WTC11 (cell line): ENCODE results near the gene LONP2. TPM values are rescaled to one million over a fixed set of nuclear protein-coding genes. Genes with fewer than 3 reads are reported as not detected.
"Not testable (repeated sequence)": the region's sequence is repeated elsewhere in the genome, so short reads cannot be mapped to it uniquely, and the experiment has no call there.

Source experiments
- ATAC-seq: fragments of 200-7000 bp; cut with Tn5 transposase; 2 replicates; pipeline ENCODE4 v1.10.0; 2021; ENCODE audit warnings: mild to moderate bottlenecking, moderate library complexity
- CTCF ChIA-PET: fragments of 300-600 bp; sonication (Branson Sonifier 250); formaldehyde crosslinking; loops from one replicate; lab custom pipeline; 2021; ENCODE audit warnings: antibody characterized with exemption; lab: Charles Lee
- POLR2A ChIA-PET: fragments of 350-600 bp; sonication (Branson Sonifier 250); formaldehyde crosslinking; loops from one replicate; lab custom pipeline; 2021; ENCODE audit warnings: antibody characterized with exemption; lab: Charles Lee
- DNase-seq: peaks from one replicate; pipeline ENCODE4 v3.0.0; 2021; ENCODE audit warnings: low spot score
- H3K27ac Mint-ChIP-seq: 2 replicates; pipeline ENCODE4 v1.8.0; 2021; ENCODE audit warnings: mixed read lengths
- H3K27me3 Mint-ChIP-seq: 2 replicates; pipeline ENCODE4 v1.8.0; 2021; ENCODE audit warnings: low read depth, mild to moderate bottlenecking, moderate library complexity, mixed read lengths
- H3K36me3 Mint-ChIP-seq: 2 replicates; pipeline ENCODE4 v1.8.0; 2021; ENCODE audit warnings: mixed read lengths
- H3K4me1 Mint-ChIP-seq: 2 replicates; pipeline ENCODE4 v1.8.0; 2022; ENCODE audit warnings: mixed read lengths
- H3K4me3 Mint-ChIP-seq: 2 replicates; pipeline ENCODE4 v1.8.0; 2021; ENCODE audit warnings: mild to moderate bottlenecking, moderate library complexity, mixed read lengths
- H3K9me3 Mint-ChIP-seq: 2 replicates; pipeline ENCODE4 v1.8.0; 2021; ENCODE audit warnings: mixed read lengths
- ELF4 ChIP-seq: sonication (generic); formaldehyde crosslinking; IDR thresholded peaks from 2 replicates; pipeline ENCODE4 v1.8.1; 2022; ENCODE audit warnings: low read depth, mild to moderate bottlenecking, moderate library complexity, missing genetic modification reagents
- ETV6 ChIP-seq: sonication (generic); formaldehyde crosslinking; IDR thresholded peaks from 2 replicates; pipeline ENCODE4 v1.8.1; 2022; ENCODE audit warnings: mild to moderate bottlenecking, missing genetic modification reagents
- NFATC4 ChIP-seq: fragments of 250-450 bp; sonication (Bioruptor Pico); IDR thresholded peaks from 2 replicates; pipeline ENCODE4 v1.9.0; 2021; ENCODE audit warnings: mild to moderate bottlenecking
- ZNF396 ChIP-seq: fragments of 250-450 bp; sonication (Bioruptor Pico); IDR thresholded peaks from 2 replicates; pipeline ENCODE4 v1.8.0; 2021; ENCODE audit warnings: mild to moderate bottlenecking, moderate library complexity, borderline replicate concordance
- total RNA-seq: library from RNA; stranded (reverse); gene quantifications from 3 replicates; pipeline ENCODE4 v1.2.3, GENCODE V29; 2021
- TF ChIP-seq, protein P1 (sequence below): sonication (generic); formaldehyde crosslinking; IDR thresholded peaks from 2 replicates; pipeline ENCODE4 v1.8.1; 2022; ENCODE audit warnings: low read depth, mild to moderate bottlenecking, moderate library complexity, missing genetic modification reagents, borderline replicate concordance
- TF ChIP-seq, protein P2 (sequence below): sonication (generic); formaldehyde crosslinking; conservative IDR thresholded peaks from 2 replicates; pipeline ENCODE4 v1.8.1; 2023; ENCODE audit warnings: mild to moderate bottlenecking, low read depth, missing genetic modification reagents, moderate library complexity
- TF ChIP-seq, protein P3 (sequence below): sonication (generic); formaldehyde crosslinking; IDR thresholded peaks from 2 replicates; pipeline ENCODE4 v1.8.1; 2023; ENCODE audit warnings: mild to moderate bottlenecking, missing genetic modification reagents, moderate library complexity
- TF ChIP-seq, protein P4 (sequence below): sonication (generic); formaldehyde crosslinking; IDR thresholded peaks from 2 replicates; pipeline ENCODE4 v1.8.1; 2023; ENCODE audit warnings: mild to moderate bottlenecking, missing genetic modification reagents, borderline replicate concordance
- TF ChIP-seq, protein P5 (sequence below): fragments of 250-450 bp; sonication (Bioruptor Pico); IDR thresholded peaks from 2 replicates; pipeline ENCODE4 v1.9.0; 2021; ENCODE audit warnings: moderate library complexity, mild to moderate bottlenecking, inconsistent platforms, borderline replicate concordance

LONP2 gene
- total RNA-seq, 1 experiment from 2014 or later, result 28.4 TPM

DNA sequence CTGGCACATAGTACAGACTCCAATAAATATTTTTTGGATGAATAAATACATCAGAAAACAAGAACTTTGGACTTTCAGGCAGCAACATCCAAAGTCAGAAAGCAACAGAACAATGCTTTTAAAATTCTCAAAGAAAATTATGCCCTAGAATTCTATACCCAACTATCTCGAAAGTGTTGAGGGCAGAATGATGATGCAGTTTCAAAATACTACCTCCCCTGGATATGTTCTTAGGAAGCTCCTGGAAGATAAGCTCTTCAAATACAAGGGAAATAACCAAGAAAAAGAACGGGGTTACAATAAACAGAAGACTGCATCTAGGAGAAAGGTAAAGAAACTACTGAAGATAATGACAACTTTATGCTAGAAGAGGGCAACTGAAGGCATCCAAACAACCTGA is 130.2 kb downstream of the LONP2 start (continued):
- TF ChIP-seq, protein P1, sequence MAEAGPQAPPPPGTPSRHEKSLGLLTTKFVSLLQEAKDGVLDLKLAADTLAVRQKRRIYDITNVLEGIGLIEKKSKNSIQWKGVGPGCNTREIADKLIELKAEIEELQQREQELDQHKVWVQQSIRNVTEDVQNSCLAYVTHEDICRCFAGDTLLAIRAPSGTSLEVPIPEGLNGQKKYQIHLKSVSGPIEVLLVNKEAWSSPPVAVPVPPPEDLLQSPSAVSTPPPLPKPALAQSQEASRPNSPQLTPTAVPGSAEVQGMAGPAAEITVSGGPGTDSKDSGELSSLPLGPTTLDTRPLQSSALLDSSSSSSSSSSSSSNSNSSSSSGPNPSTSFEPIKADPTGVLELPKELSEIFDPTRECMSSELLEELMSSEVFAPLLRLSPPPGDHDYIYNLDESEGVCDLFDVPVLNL (CRISPR knock-in tag), result no peak
- TF ChIP-seq, all 79 proteins: peak for 0

DNA sequence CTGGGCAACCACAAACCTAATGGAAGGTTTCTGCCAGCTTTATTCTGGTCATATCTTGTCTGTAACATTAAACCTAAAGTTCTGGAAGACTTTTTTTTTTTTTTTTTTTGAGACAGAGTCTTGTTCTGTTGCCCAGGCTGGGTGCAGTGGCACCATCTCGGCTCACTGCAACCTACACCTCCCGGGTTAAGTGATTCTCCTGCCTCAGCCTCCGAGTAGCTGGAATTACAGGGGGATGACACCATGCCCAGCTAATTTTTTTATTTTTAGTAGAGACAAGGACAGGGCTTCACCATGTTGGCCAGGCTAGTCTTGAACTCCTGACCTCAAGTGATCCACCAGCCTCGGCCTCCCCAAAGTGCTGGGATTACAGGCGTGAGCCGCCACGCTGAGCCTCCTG is 133.2 kb downstream of the LONP2 start:
- not testable (repeated sequence) for ATAC-seq, DNase-seq, H3K4me3 Mint-ChIP-seq, H3K27me3 Mint-ChIP-seq, H3K36me3 Mint-ChIP-seq, H3K27ac Mint-ChIP-seq, H3K9me3 Mint-ChIP-seq
- peaks cover 44% of the 10 kb centered on the region for H3K4me1 Mint-ChIP-seq
- POLR2A ChIA-PET, result interaction anchor here (2.9 kb wide), 1 partner anchor 11 kb away, joined by 12 read pairs; no protein-coding TSS in a partner anchor
- CTCF ChIA-PET, result interaction anchor here (0.6 to 2.5 kb wide), 4 partner anchors 11 to 681 kb away, joined by 3 to 10 read pairs (median 3); no protein-coding TSS in a partner anchor

DNA sequence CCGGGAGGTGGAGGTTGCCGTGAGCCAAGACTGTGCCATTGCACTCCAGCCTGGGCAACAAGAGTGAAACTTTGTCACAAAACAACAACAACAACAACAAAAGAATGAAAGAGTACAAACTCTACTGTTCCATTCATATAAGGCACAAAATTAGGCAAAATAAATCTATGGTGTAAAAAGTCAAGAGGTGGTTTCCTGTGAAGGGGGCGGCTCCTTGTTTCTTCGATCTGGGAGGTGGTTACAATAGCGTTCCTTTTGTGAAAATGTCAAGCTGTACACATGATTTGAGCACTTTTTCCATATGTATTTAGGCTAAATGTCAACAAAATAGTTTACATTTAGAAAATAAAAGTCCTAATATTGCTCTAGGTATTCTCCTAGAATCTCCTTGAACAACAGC is 134.2 kb downstream of the LONP2 start:
- peak overlapping the region; percentile 36; the same call in 1 of the 2 replicates for H3K27ac Mint-ChIP-seq
- H3K9me3 Mint-ChIP-seq, result no peaks in the 10 kb centered on the region
- no peaks in the 10 kb centered on the region for H3K36me3 Mint-ChIP-seq
- CTCF ChIA-PET, result interaction anchor here (1.2 to 2.5 kb wide), 2 partner anchors 245 to 252 kb away, joined by 4 to 10 read pairs; no protein-coding TSS in a partner anchor
- no peak overlapping the region for H3K4me3 Mint-ChIP-seq
- H3K4me1 Mint-ChIP-seq, result peaks cover 48% of the 10 kb centered on the region
- POLR2A ChIA-PET, result interaction anchor here (2.9 kb wide), 1 partner anchor 12 kb away, joined by 12 read pairs; no protein-coding TSS in a partner anchor
- TF ChIP-seq NFATC4 (CRISPR knock-in tag), result no peak
- TF ChIP-seq, protein P2, sequence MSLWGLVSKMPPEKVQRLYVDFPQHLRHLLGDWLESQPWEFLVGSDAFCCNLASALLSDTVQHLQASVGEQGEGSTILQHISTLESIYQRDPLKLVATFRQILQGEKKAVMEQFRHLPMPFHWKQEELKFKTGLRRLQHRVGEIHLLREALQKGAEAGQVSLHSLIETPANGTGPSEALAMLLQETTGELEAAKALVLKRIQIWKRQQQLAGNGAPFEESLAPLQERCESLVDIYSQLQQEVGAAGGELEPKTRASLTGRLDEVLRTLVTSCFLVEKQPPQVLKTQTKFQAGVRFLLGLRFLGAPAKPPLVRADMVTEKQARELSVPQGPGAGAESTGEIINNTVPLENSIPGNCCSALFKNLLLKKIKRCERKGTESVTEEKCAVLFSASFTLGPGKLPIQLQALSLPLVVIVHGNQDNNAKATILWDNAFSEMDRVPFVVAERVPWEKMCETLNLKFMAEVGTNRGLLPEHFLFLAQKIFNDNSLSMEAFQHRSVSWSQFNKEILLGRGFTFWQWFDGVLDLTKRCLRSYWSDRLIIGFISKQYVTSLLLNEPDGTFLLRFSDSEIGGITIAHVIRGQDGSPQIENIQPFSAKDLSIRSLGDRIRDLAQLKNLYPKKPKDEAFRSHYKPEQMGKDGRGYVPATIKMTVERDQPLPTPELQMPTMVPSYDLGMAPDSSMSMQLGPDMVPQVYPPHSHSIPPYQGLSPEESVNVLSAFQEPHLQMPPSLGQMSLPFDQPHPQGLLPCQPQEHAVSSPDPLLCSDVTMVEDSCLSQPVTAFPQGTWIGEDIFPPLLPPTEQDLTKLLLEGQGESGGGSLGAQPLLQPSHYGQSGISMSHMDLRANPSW (CRISPR knock-in tag), result no peak
- TF ChIP-seq, protein P3, sequence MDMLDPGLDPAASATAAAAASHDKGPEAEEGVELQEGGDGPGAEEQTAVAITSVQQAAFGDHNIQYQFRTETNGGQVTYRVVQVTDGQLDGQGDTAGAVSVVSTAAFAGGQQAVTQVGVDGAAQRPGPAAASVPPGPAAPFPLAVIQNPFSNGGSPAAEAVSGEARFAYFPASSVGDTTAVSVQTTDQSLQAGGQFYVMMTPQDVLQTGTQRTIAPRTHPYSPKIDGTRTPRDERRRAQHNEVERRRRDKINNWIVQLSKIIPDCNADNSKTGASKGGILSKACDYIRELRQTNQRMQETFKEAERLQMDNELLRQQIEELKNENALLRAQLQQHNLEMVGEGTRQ (CRISPR knock-in tag), result no peak
- TF ChIP-seq, protein P4, sequence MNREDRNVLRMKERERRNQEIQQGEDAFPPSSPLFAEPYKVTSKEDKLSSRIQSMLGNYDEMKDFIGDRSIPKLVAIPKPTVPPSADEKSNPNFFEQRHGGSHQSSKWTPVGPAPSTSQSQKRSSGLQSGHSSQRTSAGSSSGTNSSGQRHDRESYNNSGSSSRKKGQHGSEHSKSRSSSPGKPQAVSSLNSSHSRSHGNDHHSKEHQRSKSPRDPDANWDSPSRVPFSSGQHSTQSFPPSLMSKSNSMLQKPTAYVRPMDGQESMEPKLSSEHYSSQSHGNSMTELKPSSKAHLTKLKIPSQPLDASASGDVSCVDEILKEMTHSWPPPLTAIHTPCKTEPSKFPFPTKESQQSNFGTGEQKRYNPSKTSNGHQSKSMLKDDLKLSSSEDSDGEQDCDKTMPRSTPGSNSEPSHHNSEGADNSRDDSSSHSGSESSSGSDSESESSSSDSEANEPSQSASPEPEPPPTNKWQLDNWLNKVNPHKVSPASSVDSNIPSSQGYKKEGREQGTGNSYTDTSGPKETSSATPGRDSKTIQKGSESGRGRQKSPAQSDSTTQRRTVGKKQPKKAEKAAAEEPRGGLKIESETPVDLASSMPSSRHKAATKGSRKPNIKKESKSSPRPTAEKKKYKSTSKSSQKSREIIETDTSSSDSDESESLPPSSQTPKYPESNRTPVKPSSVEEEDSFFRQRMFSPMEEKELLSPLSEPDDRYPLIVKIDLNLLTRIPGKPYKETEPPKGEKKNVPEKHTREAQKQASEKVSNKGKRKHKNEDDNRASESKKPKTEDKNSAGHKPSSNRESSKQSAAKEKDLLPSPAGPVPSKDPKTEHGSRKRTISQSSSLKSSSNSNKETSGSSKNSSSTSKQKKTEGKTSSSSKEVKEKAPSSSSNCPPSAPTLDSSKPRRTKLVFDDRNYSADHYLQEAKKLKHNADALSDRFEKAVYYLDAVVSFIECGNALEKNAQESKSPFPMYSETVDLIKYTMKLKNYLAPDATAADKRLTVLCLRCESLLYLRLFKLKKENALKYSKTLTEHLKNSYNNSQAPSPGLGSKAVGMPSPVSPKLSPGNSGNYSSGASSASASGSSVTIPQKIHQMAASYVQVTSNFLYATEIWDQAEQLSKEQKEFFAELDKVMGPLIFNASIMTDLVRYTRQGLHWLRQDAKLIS (CRISPR knock-in tag), result no peak
- TF ChIP-seq ETV6, result no peak
- no peak for TF ChIP-seq ZNF396 (CRISPR knock-in tag)
- TF ChIP-seq ELF4 (CRISPR knock-in tag), result no peak
- TF ChIP-seq, protein P5, sequence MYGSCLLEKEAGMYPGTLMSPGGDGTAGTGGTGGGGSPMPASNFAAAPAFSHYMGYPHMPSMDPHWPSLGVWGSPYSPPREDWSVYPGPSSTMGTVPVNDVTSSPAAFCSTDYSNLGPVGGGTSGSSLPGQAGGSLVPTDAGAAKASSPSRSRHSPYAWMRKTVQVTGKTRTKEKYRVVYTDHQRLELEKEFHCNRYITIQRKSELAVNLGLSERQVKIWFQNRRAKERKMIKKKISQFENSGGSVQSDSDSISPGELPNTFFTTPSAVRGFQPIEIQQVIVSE (CRISPR knock-in tag), result no peak
- no peak for ATAC-seq
- DNase-seq, result no peak
- no peaks in the 10 kb centered on the region for H3K27me3 Mint-ChIP-seq
